Ishikawa (cell line): ENCODE data around the gene CDKN2B-AS1.

Source experiments
- CEBPB ChIP-seq: IDR thresholded peaks from 2 replicates; pipeline ENCODE4 v1.6.1; 2012
- CREB1 ChIP-seq: IDR thresholded peaks from 2 replicates; pipeline ENCODE4 v1.6.1; 2012; ENCODE audit warnings: low read depth
- EGR1 ChIP-seq: IDR thresholded peaks from 2 replicates; pipeline ENCODE4 v1.6.1; 2012
- EP300 ChIP-seq: IDR thresholded peaks from 2 replicates; pipeline ENCODE4 v1.6.1; 2012; ENCODE audit warnings: borderline replicate concordance
- FOXM1 ChIP-seq: IDR thresholded peaks from 2 replicates; pipeline ENCODE4 v1.6.1; 2012; ENCODE audit warnings: low read depth, borderline replicate concordance
- MAX ChIP-seq: IDR thresholded peaks from 2 replicates; pipeline ENCODE4 v1.6.1; 2012
- NFIC ChIP-seq: IDR thresholded peaks from 2 replicates; pipeline ENCODE4 v1.6.1; 2012
- RAD21 ChIP-seq: IDR thresholded peaks from 2 replicates; pipeline ENCODE4 v1.6.1; 2012; ENCODE audit warnings: low read depth
- TAF1 ChIP-seq: IDR thresholded peaks from 2 replicates; pipeline ENCODE4 v1.6.1; 2012; ENCODE audit warnings: low read depth, mild to moderate bottlenecking
- TCF12 ChIP-seq: IDR thresholded peaks from 2 replicates; pipeline ENCODE4 v1.6.1; 2012; ENCODE audit warnings: low read depth
- TEAD4 ChIP-seq: IDR thresholded peaks from 2 replicates; pipeline ENCODE4 v1.6.1; 2012
- USF1 ChIP-seq: IDR thresholded peaks from 2 replicates; pipeline ENCODE4 v1.6.1; 2012
- YY1 ChIP-seq: IDR thresholded peaks from 2 replicates; pipeline ENCODE4 v1.6.1; 2012; ENCODE audit warnings: low read depth
- ZBTB7A ChIP-seq: IDR thresholded peaks from 2 replicates; pipeline ENCODE4 v1.6.1; 2012; ENCODE audit warnings: low read depth
- TF ChIP-seq, protein P1 (sequence below): IDR thresholded peaks from 2 replicates; pipeline ENCODE4 v1.6.1; 2012; ENCODE audit warnings: low read depth, mild to moderate bottlenecking

The CDKN2B-AS1 gene

DNA sequence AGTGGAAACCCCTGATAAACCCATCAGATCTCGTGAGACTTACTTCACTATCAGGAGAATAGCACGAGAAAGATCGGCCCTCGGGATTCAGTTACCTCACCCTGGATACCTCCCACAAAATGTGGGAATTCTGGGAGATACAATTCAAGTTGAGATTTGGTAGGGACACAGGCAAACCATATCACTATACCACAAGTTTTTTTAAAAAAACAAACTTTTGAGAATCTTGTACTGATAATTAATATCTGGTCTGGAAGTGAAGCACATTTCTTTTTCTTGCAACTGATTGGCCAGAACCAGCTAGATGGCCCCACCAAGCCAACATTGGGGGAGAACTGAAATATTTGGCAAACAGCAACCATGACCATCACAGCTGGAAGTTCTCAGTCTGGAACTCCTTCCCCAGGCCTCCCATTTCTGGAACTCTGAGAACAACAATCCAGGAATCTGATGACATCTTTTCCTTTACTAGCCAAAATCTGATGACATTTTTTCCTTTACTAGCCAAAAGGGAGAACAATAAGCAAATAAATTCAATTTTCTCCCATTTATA is 66.3 kb downstream of the CDKN2B-AS1 start:
- TF ChIP-seq YY1 (no peak), EP300 (no peak), MAX (no peak), TAF1 (no peak), TCF12 (no peak), USF1 (no peak), NFIC (no peak), FOXM1 (no peak), RAD21 (no peak), CEBPB (no peak), TEAD4 (no peak), EGR1 (no peak), ZBTB7A (no peak), CREB1 (no peak)
- TF ChIP-seq, protein P1, sequence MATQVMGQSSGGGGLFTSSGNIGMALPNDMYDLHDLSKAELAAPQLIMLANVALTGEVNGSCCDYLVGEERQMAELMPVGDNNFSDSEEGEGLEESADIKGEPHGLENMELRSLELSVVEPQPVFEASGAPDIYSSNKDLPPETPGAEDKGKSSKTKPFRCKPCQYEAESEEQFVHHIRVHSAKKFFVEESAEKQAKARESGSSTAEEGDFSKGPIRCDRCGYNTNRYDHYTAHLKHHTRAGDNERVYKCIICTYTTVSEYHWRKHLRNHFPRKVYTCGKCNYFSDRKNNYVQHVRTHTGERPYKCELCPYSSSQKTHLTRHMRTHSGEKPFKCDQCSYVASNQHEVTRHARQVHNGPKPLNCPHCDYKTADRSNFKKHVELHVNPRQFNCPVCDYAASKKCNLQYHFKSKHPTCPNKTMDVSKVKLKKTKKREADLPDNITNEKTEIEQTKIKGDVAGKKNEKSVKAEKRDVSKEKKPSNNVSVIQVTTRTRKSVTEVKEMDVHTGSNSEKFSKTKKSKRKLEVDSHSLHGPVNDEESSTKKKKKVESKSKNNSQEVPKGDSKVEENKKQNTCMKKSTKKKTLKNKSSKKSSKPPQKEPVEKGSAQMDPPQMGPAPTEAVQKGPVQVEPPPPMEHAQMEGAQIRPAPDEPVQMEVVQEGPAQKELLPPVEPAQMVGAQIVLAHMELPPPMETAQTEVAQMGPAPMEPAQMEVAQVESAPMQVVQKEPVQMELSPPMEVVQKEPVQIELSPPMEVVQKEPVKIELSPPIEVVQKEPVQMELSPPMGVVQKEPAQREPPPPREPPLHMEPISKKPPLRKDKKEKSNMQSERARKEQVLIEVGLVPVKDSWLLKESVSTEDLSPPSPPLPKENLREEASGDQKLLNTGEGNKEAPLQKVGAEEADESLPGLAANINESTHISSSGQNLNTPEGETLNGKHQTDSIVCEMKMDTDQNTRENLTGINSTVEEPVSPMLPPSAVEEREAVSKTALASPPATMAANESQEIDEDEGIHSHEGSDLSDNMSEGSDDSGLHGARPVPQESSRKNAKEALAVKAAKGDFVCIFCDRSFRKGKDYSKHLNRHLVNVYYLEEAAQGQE: no peak

DNA sequence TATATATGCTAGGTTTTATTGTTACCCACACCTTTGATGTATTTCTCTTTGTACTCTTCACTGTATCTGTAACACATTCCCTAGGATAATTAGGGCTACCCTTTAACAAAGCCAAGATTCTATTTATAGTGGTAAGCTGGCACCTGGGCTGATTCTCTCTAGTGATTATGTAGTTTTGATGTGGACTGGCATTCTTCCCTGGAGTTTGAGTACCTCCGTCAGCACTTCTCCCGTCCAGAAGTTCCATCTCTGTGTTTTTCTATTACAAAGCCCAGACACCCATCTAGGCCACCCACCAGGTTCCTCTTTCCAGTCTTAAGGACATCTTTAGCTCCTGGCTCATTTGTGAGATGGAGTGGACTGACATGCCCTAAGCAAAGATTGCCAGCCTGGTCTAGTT is 70.4 kb downstream of the CDKN2B-AS1 start:
- TF ChIP-seq YY1 (no peak), MAX (no peak), USF1 (no peak), NFIC (no peak)

- TF ChIP-seq RAD21 (no peak), TEAD4 (no peak), FOXM1 (no peak), CREB1 (no peak), ZBTB7A (no peak), YY1 (no peak), MAX (no peak), EP300 (no peak), USF1 (no peak), TAF1 (no peak), NFIC (no peak), EGR1 (no peak)
- TF ChIP-seq, protein P1: no peak
These were observed 71.0 kb downstream of the CDKN2B-AS1 start for GRCh38 chr9:22065431-22066200.

DNA sequence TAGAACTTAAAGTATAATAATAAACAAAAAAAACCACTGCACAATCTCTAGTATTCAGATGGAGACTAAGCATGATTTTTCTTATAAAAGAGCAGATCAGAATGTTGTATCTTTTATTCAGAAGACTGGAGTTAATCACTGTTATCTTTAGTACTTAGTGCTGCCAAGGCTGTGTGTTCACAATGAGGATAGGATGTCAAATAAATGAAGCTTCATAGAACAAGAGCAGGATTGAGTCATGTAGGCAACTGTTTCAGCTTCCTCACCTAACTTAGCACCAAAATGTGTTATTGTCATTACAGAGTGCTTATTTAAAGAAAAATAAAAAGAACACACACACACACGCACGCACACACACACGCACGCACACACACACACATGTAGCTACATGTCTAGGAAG is 72.6 kb downstream of the CDKN2B-AS1 start:
- TF ChIP-seq YY1 (no peak), TAF1 (no peak), USF1 (no peak), MAX (no peak), NFIC (no peak), CREB1 (no peak), RAD21 (no peak), EGR1 (no peak), EP300 (no peak), FOXM1 (no peak), TEAD4 (no peak), TCF12 (no peak), CEBPB (no peak)

DNA sequence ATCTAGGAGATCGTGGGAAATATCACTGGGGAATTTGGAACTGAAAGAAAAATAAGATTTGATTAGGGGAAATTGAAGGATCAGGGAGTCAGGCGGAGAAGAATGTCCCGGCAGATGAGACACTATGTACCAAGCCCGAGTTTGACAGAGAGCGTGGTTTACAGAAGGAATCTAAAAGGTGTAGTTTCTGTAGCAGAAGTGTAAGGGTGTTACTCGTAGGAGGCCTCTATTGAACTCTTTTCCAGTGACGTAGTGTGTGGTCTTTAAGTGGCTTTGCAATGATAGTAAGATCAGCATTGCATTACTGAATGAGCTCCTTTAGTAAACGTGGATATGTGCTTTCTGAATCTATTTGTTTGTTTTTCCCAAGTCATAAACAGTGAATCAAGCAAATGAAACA is 73.8 kb downstream of the CDKN2B-AS1 start:
- TF ChIP-seq CREB1: no peak
- TF ChIP-seq, protein P1: no peak
- no peak for TF ChIP-seq TEAD4
- TF ChIP-seq EGR1: no peak
- no peak for TF ChIP-seq ZBTB7A
- TF ChIP-seq YY1: no peak
- no peak for TF ChIP-seq FOXM1
- TF ChIP-seq USF1: no peak
- TF ChIP-seq CEBPB: no peak
- no peak for TF ChIP-seq TAF1
- TF ChIP-seq NFIC: no peak
- TF ChIP-seq TCF12: no peak
- TF ChIP-seq EP300: no peak
- TF ChIP-seq MAX: no peak
